Measurements from ENCODE around the gene BEND7.

The BEND7 gene

DNA sequence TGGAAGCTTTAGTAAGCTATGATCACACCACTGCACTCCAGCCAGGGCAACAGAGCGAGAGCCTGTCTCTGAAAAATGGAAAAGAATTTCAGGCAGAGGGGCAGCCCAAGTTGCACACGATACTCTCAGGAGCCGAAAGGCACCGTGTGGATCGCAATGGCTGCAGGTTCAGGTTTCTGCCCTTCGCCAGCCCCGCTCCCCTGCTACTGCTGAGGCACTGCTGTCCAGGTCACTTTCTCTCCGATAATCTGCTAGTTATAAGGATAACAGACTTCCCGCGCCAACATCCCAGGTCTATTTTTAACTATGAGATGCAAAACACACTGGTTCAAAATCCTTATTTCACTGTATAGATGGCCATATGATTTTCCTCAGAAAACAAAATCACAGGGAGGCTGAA lies 11.1 kb downstream of the BEND7 start:
- TF ChIP-seq SPI1 (IDR thresholded peaks at IDR 0.05; ENCODE audit: borderline replicate concordance, low read depth) (no peak), CTCF (IDR thresholded peaks at IDR 0.05; ENCODE audit: insufficient read depth, low read length) (no peak), GABPA (IDR thresholded peaks at IDR 0.05; ENCODE audit: low read depth) (no peak), POLR2AphosphoS5 (IDR thresholded peaks at IDR 0.05; ENCODE audit: low read depth) (no peak)
- TF ChIP-seq, protein P1, sequence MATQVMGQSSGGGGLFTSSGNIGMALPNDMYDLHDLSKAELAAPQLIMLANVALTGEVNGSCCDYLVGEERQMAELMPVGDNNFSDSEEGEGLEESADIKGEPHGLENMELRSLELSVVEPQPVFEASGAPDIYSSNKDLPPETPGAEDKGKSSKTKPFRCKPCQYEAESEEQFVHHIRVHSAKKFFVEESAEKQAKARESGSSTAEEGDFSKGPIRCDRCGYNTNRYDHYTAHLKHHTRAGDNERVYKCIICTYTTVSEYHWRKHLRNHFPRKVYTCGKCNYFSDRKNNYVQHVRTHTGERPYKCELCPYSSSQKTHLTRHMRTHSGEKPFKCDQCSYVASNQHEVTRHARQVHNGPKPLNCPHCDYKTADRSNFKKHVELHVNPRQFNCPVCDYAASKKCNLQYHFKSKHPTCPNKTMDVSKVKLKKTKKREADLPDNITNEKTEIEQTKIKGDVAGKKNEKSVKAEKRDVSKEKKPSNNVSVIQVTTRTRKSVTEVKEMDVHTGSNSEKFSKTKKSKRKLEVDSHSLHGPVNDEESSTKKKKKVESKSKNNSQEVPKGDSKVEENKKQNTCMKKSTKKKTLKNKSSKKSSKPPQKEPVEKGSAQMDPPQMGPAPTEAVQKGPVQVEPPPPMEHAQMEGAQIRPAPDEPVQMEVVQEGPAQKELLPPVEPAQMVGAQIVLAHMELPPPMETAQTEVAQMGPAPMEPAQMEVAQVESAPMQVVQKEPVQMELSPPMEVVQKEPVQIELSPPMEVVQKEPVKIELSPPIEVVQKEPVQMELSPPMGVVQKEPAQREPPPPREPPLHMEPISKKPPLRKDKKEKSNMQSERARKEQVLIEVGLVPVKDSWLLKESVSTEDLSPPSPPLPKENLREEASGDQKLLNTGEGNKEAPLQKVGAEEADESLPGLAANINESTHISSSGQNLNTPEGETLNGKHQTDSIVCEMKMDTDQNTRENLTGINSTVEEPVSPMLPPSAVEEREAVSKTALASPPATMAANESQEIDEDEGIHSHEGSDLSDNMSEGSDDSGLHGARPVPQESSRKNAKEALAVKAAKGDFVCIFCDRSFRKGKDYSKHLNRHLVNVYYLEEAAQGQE (IDR thresholded peaks at IDR 0.05; ENCODE audit: insufficient replicate concordance, low read depth), result no peak
- H3K27ac ChIP-seq (replicated peaks), result no peak overlapping the region
- H3K4me3 ChIP-seq (replicated peaks; ENCODE audit: insufficient read depth, low read length), result no peak overlapping the region
- H3K27me3 ChIP-seq (ENCODE audit: insufficient read depth, poor library complexity, severe bottlenecking), result no peaks in the 10 kb centered on the region
- no peak for DNase-seq (ENCODE audit: low read depth in 1 of 2, low spot score in 1 of 2)

GRCh38 chr10:13516176-13516575 lies 12.6 kb downstream of the BEND7 start:
- DNase-seq (ENCODE audit: low read depth in 1 of 2, low spot score in 1 of 2), result no peak
- no peak overlapping the region for H3K4me3 ChIP-seq (replicated peaks; ENCODE audit: insufficient read depth, low read length)
- no peaks in the 10 kb centered on the region for H3K27me3 ChIP-seq (ENCODE audit: insufficient read depth, poor library complexity, severe bottlenecking)
- H3K27ac ChIP-seq (replicated peaks), result no peak overlapping the region
- TF ChIP-seq CTCF (IDR thresholded peaks at IDR 0.05; ENCODE audit: insufficient read depth, low read length) (no peak), SPI1 (IDR thresholded peaks at IDR 0.05; ENCODE audit: borderline replicate concordance, low read depth) (no peak), GABPA (IDR thresholded peaks at IDR 0.05; ENCODE audit: low read depth) (no peak), POLR2AphosphoS5 (IDR thresholded peaks at IDR 0.05; ENCODE audit: low read depth) (no peak)
- TF ChIP-seq, protein P1 (IDR thresholded peaks at IDR 0.05; ENCODE audit: insufficient replicate concordance, low read depth), result no peak

DNA sequence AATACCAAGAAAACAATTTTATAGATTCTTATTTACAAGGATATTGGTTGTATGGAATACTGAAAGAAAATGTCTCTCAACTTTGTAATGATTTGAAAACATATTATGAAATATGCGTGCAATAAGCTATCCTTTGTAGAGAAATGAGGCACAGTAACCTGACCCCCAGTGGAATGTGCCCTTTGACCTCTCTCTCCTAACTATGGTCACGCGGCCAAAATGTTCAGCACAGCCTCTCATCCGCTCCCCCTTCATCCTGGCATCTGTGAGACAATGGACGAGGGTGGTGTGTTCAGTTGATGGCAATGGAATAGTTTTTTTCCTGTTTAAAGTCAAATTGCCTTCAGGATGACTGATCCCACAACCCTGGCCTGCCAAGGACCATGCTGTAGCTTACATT lies 13.3 kb downstream of the BEND7 start:
- TF ChIP-seq CTCF (IDR thresholded peaks at IDR 0.05; ENCODE audit: insufficient read depth, low read length), result no peak
- no peak for TF ChIP-seq POLR2AphosphoS5 (IDR thresholded peaks at IDR 0.05; ENCODE audit: low read depth)
- no peak for TF ChIP-seq GABPA (IDR thresholded peaks at IDR 0.05; ENCODE audit: low read depth)
- no peak for TF ChIP-seq SPI1 (IDR thresholded peaks at IDR 0.05; ENCODE audit: borderline replicate concordance, low read depth)
- TF ChIP-seq, protein P1 (IDR thresholded peaks at IDR 0.05; ENCODE audit: insufficient replicate concordance, low read depth), result no peak
- no peak for DNase-seq (ENCODE audit: low read depth in 1 of 2, low spot score in 1 of 2)
- no peak overlapping the region for H3K27ac ChIP-seq (replicated peaks)

More for the DNA sequence above, 13.3 kb downstream of the BEND7 start:
- no peaks in the 10 kb centered on the region for H3K27me3 ChIP-seq (ENCODE audit: insufficient read depth, poor library complexity, severe bottlenecking)
- H3K4me3 ChIP-seq (replicated peaks; ENCODE audit: insufficient read depth, low read length), result no peak overlapping the region
